H1 (cell line): ENCODE data around the gene TXLNB. TPM values are rescaled to one million over a fixed set of nuclear protein-coding genes. Genes with fewer than 3 reads are reported as not detected.

Experiments used
- CTCF ChIA-PET: fragments of 300-600 bp; sonication (Branson Sonifier 250); formaldehyde crosslinking; loops from one replicate; lab custom pipeline; 2021; ENCODE audit not compliant: partially characterized antibody; lab: Charles Lee
- POLR2A ChIA-PET: fragments of 300-600 bp; sonication (Branson Sonifier 250); formaldehyde crosslinking; loops from one replicate; lab custom pipeline; 2021; ENCODE audit warnings: inconsistent platforms; ENCODE audit not compliant: partially characterized antibody; lab: Charles Lee
- DNase-seq, 2 experiments: peaks; one replicate each; pipeline versions ENCODE4 v3.0.0 to v3.0.0-alpha.2; 2010 to 2022; ENCODE audit warnings: low spot score in 2 of 2, low read depth in 1 of 2, mixed read lengths in 1 of 2
- FAIRE-seq: peaks from 2 replicates; lab custom pipeline; 2011; peaks lifted over from hg19 to GRCh38; lab: Jason Lieb, UNC
- H2AFZ ChIP-seq: 2 replicates; pipeline ENCODE4 v1.8.1; 2012; ENCODE audit warnings: low read length, inconsistent platforms
- H2AK5ac ChIP-seq: 2 replicates; pipeline ENCODE4 v1.6.1; 2013; ENCODE audit warnings: low read depth, low read length
- H2BK120ac ChIP-seq: replicated peaks from 2 replicates; pipeline ENCODE3; 2013; ENCODE audit warnings: low read depth, low read length, inconsistent platforms
- H2BK12ac ChIP-seq: 2 replicates; pipeline ENCODE4 v1.6.1; 2013; ENCODE audit warnings: low read depth, low read length
- H2BK15ac ChIP-seq: 2 replicates; pipeline ENCODE4 v1.6.1; 2013; ENCODE audit warnings: low read length
- H2BK20ac ChIP-seq: 2 replicates; pipeline ENCODE4 v1.6.1; 2013; ENCODE audit warnings: low read length
- H2BK5ac ChIP-seq: 2 replicates; pipeline ENCODE4 v1.6.1; 2013; ENCODE audit warnings: low read depth, low read length
- H3K14ac ChIP-seq: 2 replicates; pipeline ENCODE4 v1.6.1; 2013; ENCODE audit warnings: inconsistent platforms; ENCODE audit not compliant: insufficient read length
- H3K18ac ChIP-seq: 2 replicates; pipeline ENCODE4 v1.6.1; 2013; ENCODE audit warnings: low read length; ENCODE audit errors: extremely low read depth
- H3K23ac ChIP-seq: 2 replicates; pipeline ENCODE4 v1.6.1; 2013; ENCODE audit warnings: inconsistent platforms; ENCODE audit not compliant: insufficient read length
- H3K23me2 ChIP-seq: 2 replicates; pipeline ENCODE4 v1.6.1; 2013; ENCODE audit warnings: low read depth, low read length
- H3K27ac ChIP-seq: 2 replicates; pipeline ENCODE4 v1.6.1; 2011; ENCODE audit warnings: low read depth, low read length, inconsistent platforms
- H3K27me3 ChIP-seq, 4 experiments: replicated peaks in 1 of 4; 1 replicate in 1 of 4; 2 replicates in 3 of 4; pipeline versions ENCODE4 v1.6.1 to v1.8.1; 2011 to 2013; ENCODE audit warnings: low read length in 3 of 4, mild to moderate bottlenecking in 3 of 4, inconsistent platforms in 2 of 4, mixed read lengths in 2 of 4, moderate library complexity in 1 of 4; ENCODE audit not compliant: control insufficient read depth in 3 of 4, insufficient read depth in 3 of 4; ENCODE audit errors: extremely low read depth in 1 of 4
- H3K36me3 ChIP-seq, 4 experiments: 2 replicates each; pipeline versions ENCODE4 v1.6.1 to v1.8.1; 2011 to 2013; ENCODE audit warnings: mild to moderate bottlenecking in 4 of 4, low read length in 3 of 4, moderate library complexity in 2 of 4, control low read depth in 1 of 4, inconsistent platforms in 1 of 4; ENCODE audit not compliant: insufficient read depth in 4 of 4, control insufficient read depth in 2 of 4
- H3K4ac ChIP-seq: replicated peaks from 2 replicates; pipeline ENCODE3; 2013; ENCODE audit warnings: low read length, low read depth, mixed read lengths, inconsistent platforms; ENCODE audit not compliant: insufficient read length
- H3K4me1 ChIP-seq, 4 experiments: replicated peaks in 1 of 4; 1 replicate in 1 of 4; 2 replicates in 3 of 4; pipeline versions ENCODE4 v1.6.1 to v1.8.1; 2011 to 2013; ENCODE audit warnings: low read length in 3 of 4, inconsistent platforms in 2 of 4, mixed read lengths in 1 of 4; ENCODE audit not compliant: insufficient read depth in 4 of 4, control insufficient read depth in 3 of 4
- H3K4me2 ChIP-seq, 2 experiments: 2 replicates each; pipeline versions ENCODE4 v1.6.1 to v1.8.1; 2011 to 2013; ENCODE audit warnings: low read depth in 2 of 2, low read length in 2 of 2, control low read depth in 1 of 2, inconsistent platforms in 1 of 2, mild to moderate bottlenecking in 1 of 2; ENCODE audit not compliant: insufficient read depth in 1 of 2
- H3K4me3 ChIP-seq, 4 experiments: fragments of 200-600, 300-600 bp in 1 of 4; sonication (generic), shearing (Covaris generic), sonication (Bioruptor Twin) in 1 of 4; 2 replicates each; pipeline versions ENCODE4 v1.5.1 to v1.8.1; 2011 to 2016; ENCODE audit warnings: low read length in 4 of 4, low read depth in 3 of 4, control low read depth in 2 of 4, inconsistent platforms in 2 of 4, mild to moderate bottlenecking in 2 of 4, mixed read lengths in 1 of 4, moderate library complexity in 1 of 4; ENCODE audit not compliant: insufficient read depth in 2 of 4; ENCODE audit errors: extremely low read depth in 1 of 4
- H3K56ac ChIP-seq: replicated peaks from 2 replicates; pipeline ENCODE3; 2013; ENCODE audit warnings: low read depth, mild to moderate bottlenecking, mixed read lengths, low read length, inconsistent platforms; ENCODE audit not compliant: insufficient read length
- H3K79me1 ChIP-seq: 2 replicates; pipeline ENCODE4 v1.6.1; 2013; ENCODE audit warnings: low read depth, low read length, control low read depth
- H3K79me2 ChIP-seq, 2 experiments: 2 replicates each; pipeline versions ENCODE4 v1.6.1 to v1.8.1; 2012 to 2013; ENCODE audit warnings: low read length in 2 of 2, mild to moderate bottlenecking in 2 of 2, inconsistent platforms in 1 of 2; ENCODE audit not compliant: insufficient read depth in 2 of 2, control insufficient read depth in 1 of 2
- H3K9ac ChIP-seq, 4 experiments: replicated peaks in 1 of 4; 1 replicate in 1 of 4; 2 replicates in 3 of 4; pipeline versions ENCODE4 v1.6.1 to v1.8.1; 2011 to 2013; ENCODE audit warnings: low read depth in 3 of 4, low read length in 3 of 4, control low read depth in 2 of 4, mild to moderate bottlenecking in 2 of 4, moderate library complexity in 2 of 4, inconsistent platforms in 1 of 4; ENCODE audit errors: extremely low read depth in 1 of 4
- H3K9me3 ChIP-seq, 2 experiments: 2 replicates each; pipeline versions ENCODE4 v1.6.1 to v1.8.1; 2012 to 2013; ENCODE audit warnings: mild to moderate bottlenecking in 2 of 2, moderate library complexity in 2 of 2, control low read depth in 1 of 2, inconsistent platforms in 1 of 2, low read depth in 1 of 2, low read length in 1 of 2, mixed read lengths in 1 of 2; ENCODE audit not compliant: insufficient read depth in 2 of 2
- H4K20me1 ChIP-seq, 2 experiments: replicated peaks in 1 of 2; 2 replicates each; pipeline versions ENCODE3 to v1.8.1; 2011 to 2013; ENCODE audit warnings: inconsistent platforms in 2 of 2, low read length in 2 of 2, mild to moderate bottlenecking in 1 of 2; ENCODE audit not compliant: insufficient read depth in 2 of 2, control insufficient read depth in 1 of 2
- H4K5ac ChIP-seq: 2 replicates; pipeline ENCODE4 v1.6.1; 2013; ENCODE audit warnings: low read length, low read depth, mixed read lengths, inconsistent platforms; ENCODE audit not compliant: insufficient read length
- H4K8ac ChIP-seq: 2 replicates; pipeline ENCODE4 v1.8.0; 2013; ENCODE audit warnings: mild to moderate bottlenecking, moderate library complexity, low read length, inconsistent platforms; ENCODE audit not compliant: insufficient read depth; ENCODE audit errors: extremely low read depth
- H4K91ac ChIP-seq: replicated peaks from 2 replicates; pipeline ENCODE3; 2013; ENCODE audit warnings: low read length, mixed read lengths, inconsistent platforms; ENCODE audit not compliant: insufficient read length
- BACH1 ChIP-seq: IDR thresholded peaks from 2 replicates; pipeline ENCODE4 v1.6.1; 2012; ENCODE audit warnings: low read length, improper control_type of control experiment
- EP300 ChIP-seq, 2 experiments: IDR thresholded peaks; 1 replicate in 1 of 2; 2 replicates in 1 of 2; pipeline ENCODE4 v1.6.1; 2011 to 2012; ENCODE audit warnings: low read depth in 2 of 2, low read length in 2 of 2, mild to moderate bottlenecking in 2 of 2, borderline replicate concordance in 1 of 2, inconsistent platforms in 1 of 2, moderate library complexity in 1 of 2
- KDM4A ChIP-seq: IDR thresholded peaks from one replicate; pipeline ENCODE4 v1.7.1; 2012; ENCODE audit warnings: low read depth, mild to moderate bottlenecking, moderate library complexity, low read length, inconsistent platforms; ENCODE audit not compliant: severe bottlenecking
- KDM5A ChIP-seq: fragments of 200-600 bp; IDR thresholded peaks from 2 replicates; pipeline ENCODE4 v1.7.1; 2012; ENCODE audit warnings: mild to moderate bottlenecking, low read length, inconsistent platforms, mixed read lengths
- SIN3A ChIP-seq, 2 experiments: IDR thresholded peaks in 1 of 2; conservative IDR thresholded peaks in 1 of 2; 2 replicates each; pipeline ENCODE4 v1.6.1; 2011 to 2012; ENCODE audit warnings: low read length in 2 of 2, improper control_type of control experiment in 1 of 2, low read depth in 1 of 2, mild to moderate bottlenecking in 1 of 2
- SUZ12 ChIP-seq: fragments of 200-600 bp; sonication (generic); IDR thresholded peaks from 2 replicates; pipeline ENCODE4 v1.6.1; 2012; ENCODE audit warnings: mild to moderate bottlenecking, inconsistent platforms, low read length, moderate library complexity, mixed read lengths
- TAF1 ChIP-seq: IDR thresholded peaks from 2 replicates; pipeline ENCODE4 v1.6.1; 2011; ENCODE audit warnings: mild to moderate bottlenecking, low read depth, low read length
- WGBS, 2 experiments: shearing (Covaris generic) in 1 of 2; methylation state at CpG; one replicate each; pipeline versions ENCODE4 v1.1.6 to v1.1.7; 2013 to 2015; ENCODE audit warnings: low lambda C conversion rate in 2 of 2, mixed read lengths in 2 of 2, inconsistent platforms in 1 of 2, low coverage in 1 of 2, missing lambda C conversion rate in 1 of 2; ENCODE audit not compliant: insufficient replicate concordance in 2 of 2, insufficient coverage in 1 of 2, insufficient read length in 1 of 2; ENCODE audit errors: extremely low coverage in 1 of 2, missing lambda C conversion rate in 1 of 2; 5-methylcytosine and 5-hydroxymethylcytosine counted together
- polyA plus RNA-seq, 7 experiments: library from polyadenylated mRNA; depleted of rRNA in 3 of 7; stranded (reverse) in 5 of 7; unstranded in 2 of 7; fragments of >200 nt in 5 of 7; fragments of 200-250 nt in 2 of 7; gene quantifications; 1 replicate in 5 of 7; 2 replicates in 1 of 7; 4 replicates in 1 of 7; pipeline versions ENCODE4 v1.2.1 to v1.2.3, GENCODE V29; 2011 to 2013; ENCODE audit warnings: missing spikeins in 2 of 7, mixed read lengths in 2 of 7
- total RNA-seq: library from RNA; stranded (reverse); fragmentation: NEBNext Ultra II Directional; extraction: Animal tissue kit (Norgen Biotek cat#: 25700); gene quantifications from 2 replicates; pipeline ENCODE4 v1.2.1, GENCODE V29; 2021

Gene TXLNB
- total and polyA plus RNA-seq, 2 of the 8 experiments (the other 6 are each of a cell fraction or from before 2014, with no cell fraction given) = 0.05 to 0.17 TPM

DNA sequence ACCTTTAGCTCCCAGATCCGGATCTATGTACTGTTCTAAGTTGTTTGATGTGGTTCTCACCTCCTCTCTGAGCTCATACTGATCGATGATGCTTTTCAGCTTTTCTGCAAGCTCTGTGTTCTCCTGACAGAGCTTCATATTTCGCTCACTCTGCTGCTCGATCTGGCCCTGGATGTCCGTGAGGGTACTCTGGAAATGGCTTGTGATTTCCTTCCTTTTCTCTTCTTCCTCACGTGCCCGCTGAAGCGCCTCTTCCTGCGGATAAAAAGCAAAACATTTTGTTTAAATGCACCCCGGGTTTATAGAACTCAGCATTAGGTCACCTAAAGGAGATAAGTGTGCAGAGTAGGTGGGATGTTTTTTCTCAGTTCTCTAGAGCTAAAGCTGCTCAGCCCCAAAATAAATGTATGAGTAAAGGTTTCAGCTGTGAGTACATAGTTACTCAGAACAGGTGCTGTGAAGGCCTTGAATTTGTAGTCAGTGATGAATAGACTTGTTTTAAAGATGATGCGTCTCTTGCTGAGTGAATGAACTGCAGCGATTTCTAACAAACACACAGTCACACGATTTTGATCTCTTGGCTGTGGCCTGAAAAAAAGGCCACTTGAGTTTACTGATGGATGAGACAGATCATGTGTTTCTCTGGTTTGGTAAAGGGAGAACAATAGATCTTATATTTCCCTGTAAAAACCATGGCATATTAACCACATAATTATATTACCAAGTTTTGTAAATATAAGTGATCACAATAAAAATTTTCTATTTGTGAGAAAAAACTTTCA lies 29.1 kb downstream of the TXLNB start:
- no peak overlapping the region for H2BK20ac ChIP-seq
- ChIA-PET CTCF (interaction anchor here (0.7 to 2.2 kb wide), 3 partner anchors 11 to 44 kb away, joined by 5 to 8 read pairs (median 6); no protein-coding TSS in a partner anchor), POLR2A (no interaction called here)
- no peaks in the 10 kb centered on the region; the same call in 1 of the 2 replicates for H3K23me2 ChIP-seq
- H2BK120ac ChIP-seq = no peak overlapping the region
- H2BK5ac ChIP-seq = no peak overlapping the region
- no peak overlapping the region for H4K8ac ChIP-seq
- H4K20me1 ChIP-seq = no peaks in the 10 kb centered on the region
- no peak overlapping the region for H3K4ac ChIP-seq
- no peak overlapping the region for H3K4me2 ChIP-seq
- FAIRE-seq (peak; percentile 55), DNase-seq (no peak)
- TF ChIP-seq KDM5A (no peak), TAF1 (no peak), SUZ12 (no peak), BACH1 (no peak), EP300 (IDR thresholded peaks at IDR 0.05; ENCODE audit: borderline replicate concordance in 1 of 2, low read depth in 2 of 2, low read length in 2 of 2) (no peak), KDM4A (no peak), SIN3A (conservative IDR thresholded peaks at IDR 0.05 in 1 of 2, IDR thresholded peaks at IDR 0.05 in 1 of 2; ENCODE audit: low read depth in 1 of 2, low read length in 2 of 2) (no peak)
- H3K79me1 ChIP-seq = no peaks in the 10 kb centered on the region
- no peak overlapping the region for H4K5ac ChIP-seq
- H3K56ac ChIP-seq = no peak overlapping the region
- H4K91ac ChIP-seq = no peak overlapping the region
- H3K27ac ChIP-seq = no peak overlapping the region
- peak overlapping the region; percentile 91 for H2AFZ ChIP-seq
- H3K18ac ChIP-seq = no peak overlapping the region; the same call in 1 of the 2 replicates
- H3K36me3 ChIP-seq = no peaks in the 10 kb centered on the region
- peaks cover 0 to 2% (median 0%) of the 10 kb centered on the region in 4 experiments; a peak in 1 of 7 replicates for H3K4me1 ChIP-seq
- no peak overlapping the region for H2BK15ac ChIP-seq
- no peaks in the 10 kb centered on the region for H3K27me3 ChIP-seq
- H3K9me3 ChIP-seq = no peaks in the 10 kb centered on the region
- no peak overlapping the region for H3K23ac ChIP-seq
- H3K4me3 ChIP-seq = no peak overlapping the region
- no peak overlapping the region for H3K14ac ChIP-seq
- no peak overlapping the region for H2BK12ac ChIP-seq
- no peak overlapping the region for H2AK5ac ChIP-seq
- H3K9ac ChIP-seq = no peak overlapping the region
- no peaks in the 10 kb centered on the region for H3K79me2 ChIP-seq
- 88% methylated on average over 13 of the region's 13 CpGs; no CpG with 5 or more reads in 1 of the 2 experiments for WGBS, 2 experiments
